ENCODE measurements around the gene GPR142.

Gene GPR142

GRCh38 chr17:74417178-74418045 lies 50.1 kb downstream of the GPR142 start (continued):
- TF ChIP-seq ZNF138 (tag by site-specific recombination; IDR thresholded peaks at IDR 0.05; ENCODE audit: borderline replicate concordance) = no peak

GRCh38 chr17:74419928-74420411 lies 52.7 kb downstream of the GPR142 start:
- H3K9me3 ChIP-seq (ENCODE audit: control insufficient read depth, insufficient read depth, low read depth, low read length) = no peaks in the 10 kb centered on the region
- no peak overlapping the region for H3K4me3 ChIP-seq (ENCODE audit: low read depth, low read length)
- H3K36me3 ChIP-seq (ENCODE audit: control insufficient read depth in 2 of 2, insufficient read depth in 1 of 2, low read length in 2 of 2) = no peaks in the 10 kb centered on the region
- ChIA-PET POLR2A (no interaction called here), CTCF (interaction anchor here (0.7 to 2.1 kb wide), 2 partner anchors 19 to 40 kb away, joined by 3 to 6 read pairs; no protein-coding TSS in a partner anchor)
- H3K4me1 ChIP-seq (ENCODE audit: control insufficient read depth, insufficient read depth, low read length) = no peaks in the 10 kb centered on the region
- no peak overlapping the region for H3K27ac ChIP-seq (ENCODE audit: extremely low read depth, low read depth, low read length)
- no peak for TF ChIP-seq KLF17 (tag by site-specific recombination; IDR thresholded peaks at IDR 0.05)
- TF ChIP-seq KLF9 (tag by site-specific recombination; IDR thresholded peaks at IDR 0.05; ENCODE audit: low read depth) = no peak
- no peak for TF ChIP-seq TSHZ1 (tag by site-specific recombination; IDR thresholded peaks at IDR 0.05; ENCODE audit: borderline replicate concordance)
- TF ChIP-seq ZNF112 (tag by site-specific recombination; IDR thresholded peaks at IDR 0.05) = no peak
- no peak for TF ChIP-seq ZNF530 (tag by site-specific recombination; IDR thresholded peaks at IDR 0.05; ENCODE audit: low read depth)
- TF ChIP-seq ZNF2 (tag by site-specific recombination; IDR thresholded peaks at IDR 0.05) = no peak
- TF ChIP-seq ZNF292 (tag by site-specific recombination; IDR thresholded peaks at IDR 0.05; ENCODE audit: borderline replicate concordance, low read depth) = no peak
- no peak for TF ChIP-seq ZNF473 (tag by site-specific recombination; IDR thresholded peaks at IDR 0.05)
- TF ChIP-seq ZNF416 (tag by site-specific recombination; IDR thresholded peaks at IDR 0.05) = no peak
- TF ChIP-seq ZNF768 (tag by site-specific recombination; IDR thresholded peaks at IDR 0.05) = no peak
- TF ChIP-seq ZNF521 (tag by site-specific recombination; IDR thresholded peaks at IDR 0.05) = no peak
- no peak for TF ChIP-seq SALL2 (tag by site-specific recombination; IDR thresholded peaks at IDR 0.05; ENCODE audit: borderline replicate concordance)
- no peak for TF ChIP-seq ZNF692 (tag by site-specific recombination; IDR thresholded peaks at IDR 0.05)
- TF ChIP-seq ZBTB10 (tag by site-specific recombination; IDR thresholded peaks at IDR 0.05) = no peak
- TF ChIP-seq FEZF1 (tag by site-specific recombination; IDR thresholded peaks at IDR 0.05) = no peak
- no peak for TF ChIP-seq ZBTB26 (tag by site-specific recombination; optimal IDR thresholded peaks at IDR 0.05)
